ENCODE data around the gene SEMA3F.

The SEMA3F gene

GRCh38 chr3:50236484-50237132, 81.5 kb downstream of the SEMA3F start:
- DNase-seq = no peak

- DNase-seq = peak; percentile 33
Observed at GRCh38 chr3:50237133-50237651, 82.1 kb downstream of the SEMA3F start.

GRCh38 chr3:50237754-50238548, 82.8 kb downstream of the SEMA3F start:
- DNase-seq = peak; percentile 86

GRCh38 chr3:50238549-50239026, 83.5 kb downstream of the SEMA3F start:
- DNase-seq = no peak

Measured in fibroblast of skin of right biceps (primary cell).